Measurements from ENCODE around the gene MMP17.

The MMP17 gene

GRCh38 chr12:131850856-131851559, 22.8 kb downstream of the MMP17 start:
- no peak for DNase-seq (ENCODE audit: low read depth in 2 of 2)

DNA sequence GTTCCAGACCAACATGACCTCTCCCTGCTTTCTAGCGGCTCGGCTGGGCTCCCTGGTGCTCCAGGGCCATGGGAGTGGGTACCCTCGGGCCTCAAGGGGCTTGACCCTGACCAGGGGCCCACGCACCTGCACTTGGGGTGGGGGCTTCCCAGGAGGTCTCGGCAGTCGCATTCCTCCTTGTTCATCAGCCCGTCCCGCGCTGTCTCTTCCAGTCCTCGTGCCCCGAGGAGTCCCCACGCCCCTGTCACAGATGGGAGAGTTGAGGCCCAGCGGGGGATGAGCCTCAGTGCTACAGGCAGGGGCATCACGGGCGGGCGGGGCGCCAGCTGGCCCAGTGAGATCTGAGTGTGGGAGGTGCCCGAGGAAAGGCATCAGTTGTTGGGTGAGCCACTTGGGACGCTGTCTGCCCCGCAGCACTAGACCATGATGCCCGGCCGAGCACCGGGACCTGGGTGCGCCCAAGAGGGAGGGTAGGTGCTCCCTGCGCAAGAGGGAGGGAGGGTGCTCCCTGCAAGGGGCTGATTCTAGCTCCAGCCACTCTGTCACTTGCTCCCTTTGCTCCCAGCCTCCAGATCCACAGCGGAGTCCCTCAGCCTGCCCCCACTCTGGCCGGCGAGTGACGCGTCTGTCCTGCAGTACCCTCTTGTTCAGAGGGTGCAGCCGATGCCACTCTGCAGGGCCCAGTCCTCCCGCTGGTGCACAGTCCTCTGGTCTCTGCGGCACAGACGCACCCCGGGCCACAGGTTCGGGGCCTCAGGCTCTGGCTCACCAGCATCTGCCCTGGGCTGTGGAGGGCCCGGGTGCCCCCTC, 23.8 kb downstream of the MMP17 start:
- DNase-seq (ENCODE audit: low read depth in 2 of 2) = no peak

DNA sequence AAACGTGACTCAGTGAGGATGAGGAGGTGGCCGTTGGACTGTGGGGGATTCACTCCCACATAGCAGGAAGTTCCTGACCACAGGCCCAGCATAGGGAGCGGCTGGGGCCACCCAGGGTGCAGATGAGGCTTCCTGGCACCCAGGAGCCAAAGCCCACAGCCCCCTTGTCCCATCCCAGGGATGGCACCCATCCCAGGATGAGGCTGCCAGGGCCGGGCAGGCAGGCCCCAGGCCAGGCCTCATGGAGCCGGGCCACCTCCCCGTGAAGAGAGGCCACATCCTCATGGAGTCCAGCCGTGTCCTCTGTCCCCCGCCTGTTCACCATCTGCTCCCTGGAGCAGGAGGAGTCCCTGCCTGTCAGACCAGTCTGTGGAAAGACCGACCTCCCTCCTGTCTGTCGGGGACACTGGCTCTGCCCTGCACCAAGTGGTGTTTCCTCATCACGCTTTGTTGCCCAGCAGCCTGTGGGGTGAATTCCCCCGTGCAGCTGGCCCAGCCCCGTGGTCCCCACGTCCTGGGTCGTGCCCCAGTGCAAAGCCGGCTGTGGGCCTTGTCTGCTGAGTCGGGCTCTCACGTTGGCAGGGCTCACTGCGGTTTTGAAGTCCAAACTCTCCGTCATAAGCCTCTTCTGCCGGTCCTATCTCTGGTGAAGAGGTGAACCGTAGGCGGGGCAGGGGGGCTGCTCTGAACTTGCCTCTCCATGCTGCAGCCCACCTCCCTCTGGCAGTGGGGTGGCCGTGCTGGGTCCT, 24.5 kb downstream of the MMP17 start:
- no peak for DNase-seq (ENCODE audit: low read depth in 2 of 2)

DNA sequence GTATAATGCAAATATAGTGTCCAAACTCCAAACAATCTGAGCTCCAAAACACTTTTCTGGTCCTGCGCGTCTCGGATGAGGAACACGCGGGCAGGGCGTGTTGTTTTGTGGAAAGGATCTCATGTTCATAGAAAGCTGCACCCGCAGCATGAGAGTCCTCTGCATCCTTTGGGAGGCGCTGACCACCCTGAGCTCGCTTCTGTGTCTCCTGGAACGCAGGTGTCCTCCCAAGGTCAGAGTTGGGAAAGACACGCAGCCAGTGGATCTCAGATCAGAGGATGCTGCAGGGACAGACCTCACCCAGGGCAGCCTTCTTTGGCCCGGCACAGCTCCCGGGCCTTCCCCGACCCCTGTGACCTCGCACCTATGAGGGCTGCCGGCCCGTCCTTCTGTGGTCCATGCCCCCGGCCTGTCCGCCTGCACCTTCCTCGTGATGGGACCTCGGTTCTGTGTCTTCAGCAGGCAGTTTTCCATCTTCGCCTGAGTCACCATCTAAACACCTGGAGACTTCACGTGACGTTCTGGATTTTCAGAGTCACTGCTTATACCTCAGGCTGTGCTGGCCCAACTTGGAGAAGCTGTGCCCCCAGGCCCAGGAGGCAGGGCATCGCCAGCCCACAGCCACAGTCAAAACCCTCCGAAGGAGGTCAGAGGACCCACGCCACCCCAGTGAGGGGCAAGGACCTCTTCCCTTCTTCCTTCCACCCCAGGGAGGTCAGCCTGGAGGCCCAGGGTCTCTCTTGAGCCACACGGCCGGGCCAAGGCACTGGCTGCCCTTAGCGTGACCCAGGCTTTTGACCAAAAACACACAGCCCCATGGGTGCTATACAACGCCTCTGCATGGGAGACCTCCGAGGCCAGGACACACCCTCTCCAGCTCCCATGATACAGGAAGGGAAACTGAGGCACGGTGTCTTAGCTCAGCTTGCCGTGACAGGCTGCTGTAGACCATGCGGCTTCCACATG, 25.9 kb downstream of the MMP17 start:
- DNase-seq (ENCODE audit: low read depth in 2 of 2) = no peak

DNA sequence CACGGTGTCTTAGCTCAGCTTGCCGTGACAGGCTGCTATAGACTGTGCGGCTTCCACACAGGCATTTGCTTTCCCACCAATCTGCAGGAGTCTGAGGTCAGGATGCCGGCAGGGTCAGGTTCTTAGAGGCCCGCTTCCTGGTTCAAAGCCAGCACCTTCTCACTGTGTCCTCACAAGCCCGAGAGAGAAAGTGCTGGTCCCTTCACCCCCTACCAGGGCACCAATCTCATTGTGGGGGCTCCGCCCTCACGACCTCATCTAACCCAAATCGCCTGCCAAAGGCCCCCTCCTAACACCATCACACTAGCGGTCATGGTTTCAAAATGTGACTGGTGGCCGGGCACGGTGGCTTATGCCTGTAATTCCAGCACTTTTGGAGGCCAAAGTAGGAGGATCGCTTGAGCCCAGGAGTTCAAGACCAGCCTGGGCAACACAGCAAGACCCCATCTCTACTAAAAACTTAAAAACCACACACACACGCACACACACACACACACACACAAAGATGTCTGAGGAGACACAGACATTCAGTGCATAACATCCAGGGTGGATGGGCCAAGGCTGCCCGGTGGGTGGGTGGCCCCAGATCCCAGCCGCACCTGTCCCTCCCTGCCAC, 26.8 kb downstream of the MMP17 start:
- no peak for DNase-seq (ENCODE audit: low read depth in 2 of 2)

DNA sequence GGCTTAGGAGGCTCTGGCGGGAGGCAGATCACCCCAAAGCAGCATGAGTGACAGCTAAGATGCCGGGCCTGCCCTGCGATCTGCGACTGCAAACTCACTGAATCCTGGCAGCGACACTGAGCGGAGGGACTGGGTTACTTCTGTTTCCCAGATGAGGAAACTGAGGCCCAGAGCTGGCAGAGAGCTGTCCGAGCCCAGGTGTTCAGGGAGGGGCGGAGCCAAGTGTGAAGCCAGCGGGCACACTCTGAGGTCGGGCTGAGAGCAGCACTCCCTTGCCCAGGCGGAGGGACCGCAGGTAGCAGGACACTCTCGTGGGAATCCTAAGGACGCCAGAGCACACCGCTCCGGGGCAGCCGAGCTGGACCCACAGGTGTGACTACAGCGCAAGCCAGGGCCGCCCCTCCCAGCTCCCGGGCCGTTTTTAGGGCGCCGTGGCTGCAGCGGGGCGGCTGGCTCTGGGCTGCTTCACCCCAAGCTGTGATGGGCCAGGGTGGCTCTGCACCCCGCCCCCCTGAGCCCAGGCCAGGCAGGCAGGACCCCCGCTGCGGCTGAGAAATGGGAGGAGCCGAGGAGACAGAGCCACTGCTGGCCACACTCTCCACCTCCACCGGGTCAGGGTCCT, 27.4 kb downstream of the MMP17 start:
- DNase-seq (ENCODE audit: low read depth in 2 of 2) = no peak

DNA sequence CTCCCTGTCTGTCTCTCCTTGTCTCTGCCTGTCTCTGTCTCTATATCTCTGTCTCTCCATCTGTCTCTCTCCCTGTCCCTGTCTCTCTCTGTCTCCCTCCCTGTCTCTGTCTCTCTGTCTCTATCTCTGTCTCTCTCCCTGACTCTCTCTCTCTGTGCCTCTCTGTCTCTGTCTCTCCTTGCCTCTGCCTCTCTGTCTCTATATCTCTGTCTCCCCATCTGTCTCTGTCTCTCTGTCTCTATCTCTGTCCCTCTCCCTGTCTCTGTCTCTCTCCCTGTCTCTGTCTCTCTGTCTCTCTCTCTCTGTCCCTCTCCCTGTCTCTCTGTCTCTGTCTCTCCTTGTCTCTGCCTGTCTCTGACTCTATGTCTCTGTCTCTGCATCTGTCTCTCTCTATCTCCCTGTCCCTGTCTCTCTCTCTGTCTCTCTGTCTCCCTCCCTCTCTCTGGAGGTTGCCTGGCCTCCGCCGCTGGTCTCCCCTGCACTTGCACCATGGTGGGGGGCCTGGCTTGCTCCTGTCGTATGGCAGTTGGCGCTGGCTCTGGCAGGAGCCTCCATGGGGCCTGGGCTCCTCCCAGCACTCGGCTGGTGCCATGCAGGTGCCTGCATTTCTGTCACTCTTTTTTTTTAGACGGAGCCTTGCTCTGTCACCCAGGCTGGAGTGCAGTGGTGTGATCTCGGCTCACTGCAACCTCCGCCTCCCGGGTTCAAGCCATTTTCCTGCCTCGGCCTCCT, 28.3 kb downstream of the MMP17 start:
- no peak for DNase-seq (ENCODE audit: low read depth in 2 of 2)

DNA sequence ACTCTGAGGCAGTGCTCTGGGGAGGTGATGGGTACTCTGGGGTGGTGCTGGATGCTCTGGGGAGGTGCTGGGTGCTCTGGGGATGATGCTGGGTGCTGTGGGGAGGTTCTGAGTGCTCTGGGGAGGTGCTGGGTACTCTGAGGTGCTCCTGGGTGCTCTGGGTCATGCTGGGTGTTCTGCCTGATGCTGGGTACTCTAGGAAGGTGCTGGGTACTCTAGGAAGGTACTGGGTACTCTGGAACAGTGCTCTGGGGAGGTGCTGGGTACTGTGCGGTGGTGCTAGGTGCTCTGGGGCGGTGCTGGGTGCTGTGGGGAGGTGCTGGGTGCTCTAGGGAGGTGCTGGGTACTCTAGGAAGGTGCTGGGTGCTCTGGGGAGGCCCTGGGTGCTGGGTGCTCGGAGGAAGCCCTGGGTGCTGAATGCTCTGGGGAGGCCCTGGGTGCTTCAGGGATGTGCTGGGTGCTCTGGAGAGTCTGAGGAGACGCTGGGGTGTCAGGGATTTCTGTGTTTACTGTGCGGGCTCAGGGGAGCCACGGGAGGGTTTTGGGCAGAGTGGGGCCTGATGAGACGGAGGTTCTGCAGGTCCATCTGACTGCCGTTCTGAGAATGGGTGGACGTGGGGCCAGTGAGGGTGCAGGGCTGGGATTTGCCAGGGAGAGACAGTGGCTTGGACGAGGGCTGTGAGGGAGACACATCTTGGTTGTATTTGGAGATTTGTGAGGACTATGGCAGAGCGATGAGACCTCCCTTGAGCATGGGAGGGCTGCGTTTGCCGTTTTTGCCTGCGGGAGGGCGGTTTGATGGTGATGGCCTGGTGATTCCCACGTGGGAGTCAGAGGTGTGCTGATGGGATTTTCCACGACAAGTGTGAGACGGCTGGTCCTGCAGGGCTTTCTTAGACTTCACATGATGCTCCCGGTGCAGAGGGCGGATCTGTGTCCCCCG, 30.0 kb downstream of the MMP17 start:
- DNase-seq (ENCODE audit: low read depth in 2 of 2) = no peak

DNA sequence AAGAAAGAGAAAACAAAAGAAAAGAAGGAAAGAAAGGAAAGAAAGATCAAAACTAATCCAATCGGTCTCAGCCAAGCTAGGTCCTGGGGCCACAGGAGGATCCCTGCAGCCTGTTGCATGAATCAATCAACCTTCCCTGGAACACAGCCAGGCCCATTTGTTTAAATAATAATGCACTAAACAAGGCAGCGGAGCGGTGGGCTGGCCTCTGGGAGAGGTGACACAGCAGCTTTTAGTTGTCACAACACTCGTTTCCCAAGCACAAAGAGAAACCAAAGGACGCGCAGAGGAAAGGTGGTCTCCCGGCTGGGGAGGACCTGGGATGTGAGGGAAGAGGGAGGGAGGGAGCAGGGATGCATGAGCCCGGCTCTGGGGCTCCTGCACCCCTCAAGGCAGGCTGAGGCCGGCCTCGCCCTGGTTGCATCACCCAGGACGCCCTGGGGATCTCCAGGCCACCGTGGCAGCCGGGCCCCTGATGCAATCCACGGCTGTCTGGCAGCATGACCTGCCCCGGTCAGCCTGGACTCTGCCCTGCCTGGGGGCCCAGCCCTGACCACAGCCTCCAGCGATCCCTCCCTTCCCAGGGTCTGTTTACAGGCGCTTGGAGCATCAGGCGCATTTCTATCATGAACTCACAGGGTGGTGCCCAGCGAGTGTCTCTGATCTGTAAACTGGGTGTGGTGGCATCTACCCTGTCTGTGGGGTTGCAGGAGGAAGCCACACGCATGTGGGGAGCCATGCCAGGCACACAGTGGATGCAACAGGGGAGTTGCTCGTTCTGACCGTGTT, 32.5 kb downstream of the MMP17 start:
- DNase-seq (ENCODE audit: low read depth in 2 of 2) = no peak

DNA sequence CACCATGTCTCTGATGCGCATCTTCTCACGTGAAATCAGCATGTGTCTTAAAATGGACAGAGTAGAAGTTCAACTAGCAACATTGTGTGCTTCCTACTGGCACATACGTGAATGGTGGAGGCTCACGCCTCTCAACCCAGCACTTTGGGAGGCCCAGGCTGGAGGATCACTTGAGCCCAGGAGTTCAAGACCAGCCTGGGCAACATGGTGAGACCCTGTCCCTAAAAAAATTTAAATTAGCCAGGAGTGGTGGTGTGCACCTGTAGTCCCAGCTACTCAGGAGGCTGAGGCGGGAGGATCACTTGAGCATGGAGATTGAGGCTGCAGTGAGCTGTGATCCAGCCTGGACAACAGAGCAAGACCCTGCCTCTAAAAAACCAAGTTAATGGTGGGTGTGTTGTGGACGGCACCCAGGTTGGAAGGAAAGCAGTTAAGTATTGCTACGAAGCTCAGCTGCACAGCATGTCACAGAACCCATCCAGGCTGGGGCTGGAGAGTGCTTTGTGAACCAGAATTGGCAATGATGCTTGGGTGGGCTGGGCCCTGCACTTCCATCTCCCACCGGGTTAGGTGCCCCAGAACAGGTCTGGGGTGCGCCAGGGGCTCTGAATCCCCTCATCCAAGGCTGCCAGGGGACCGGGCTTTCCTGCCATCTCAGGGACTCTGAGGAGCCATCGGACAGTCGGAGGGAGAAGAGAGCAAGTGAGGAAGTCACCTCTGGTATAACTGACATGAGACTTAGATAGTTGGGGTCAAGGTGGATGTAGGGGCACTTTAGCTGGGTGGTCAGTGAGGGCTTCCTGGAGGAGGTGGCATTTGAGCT, 33.3 kb downstream of the MMP17 start:
- DNase-seq (ENCODE audit: low read depth in 2 of 2) = no peak

GRCh38 chr12:131862084-131862441, 33.9 kb downstream of the MMP17 start:
- no peak for DNase-seq (ENCODE audit: low read depth in 2 of 2)

DNA sequence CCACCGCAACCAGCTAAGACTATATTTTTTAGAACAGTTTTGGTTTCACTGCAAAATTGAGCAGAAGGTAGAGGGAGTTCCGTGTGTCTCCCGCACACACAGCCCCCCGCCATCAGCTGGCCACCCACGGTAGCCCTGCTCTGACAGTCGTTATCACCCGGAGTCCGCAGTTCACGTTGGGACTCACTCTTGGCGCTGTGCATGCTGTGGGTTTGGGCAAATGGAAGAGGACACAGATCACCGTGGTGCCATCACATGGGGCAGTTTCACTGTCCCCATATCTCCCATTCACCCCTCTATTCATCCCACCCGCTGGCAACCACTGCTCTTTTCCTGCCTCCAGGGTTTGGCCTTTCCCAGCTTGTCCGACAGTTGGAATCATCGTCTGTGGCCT, 34.4 kb downstream of the MMP17 start:
- no peak for DNase-seq (ENCODE audit: low read depth in 2 of 2)

DNA sequence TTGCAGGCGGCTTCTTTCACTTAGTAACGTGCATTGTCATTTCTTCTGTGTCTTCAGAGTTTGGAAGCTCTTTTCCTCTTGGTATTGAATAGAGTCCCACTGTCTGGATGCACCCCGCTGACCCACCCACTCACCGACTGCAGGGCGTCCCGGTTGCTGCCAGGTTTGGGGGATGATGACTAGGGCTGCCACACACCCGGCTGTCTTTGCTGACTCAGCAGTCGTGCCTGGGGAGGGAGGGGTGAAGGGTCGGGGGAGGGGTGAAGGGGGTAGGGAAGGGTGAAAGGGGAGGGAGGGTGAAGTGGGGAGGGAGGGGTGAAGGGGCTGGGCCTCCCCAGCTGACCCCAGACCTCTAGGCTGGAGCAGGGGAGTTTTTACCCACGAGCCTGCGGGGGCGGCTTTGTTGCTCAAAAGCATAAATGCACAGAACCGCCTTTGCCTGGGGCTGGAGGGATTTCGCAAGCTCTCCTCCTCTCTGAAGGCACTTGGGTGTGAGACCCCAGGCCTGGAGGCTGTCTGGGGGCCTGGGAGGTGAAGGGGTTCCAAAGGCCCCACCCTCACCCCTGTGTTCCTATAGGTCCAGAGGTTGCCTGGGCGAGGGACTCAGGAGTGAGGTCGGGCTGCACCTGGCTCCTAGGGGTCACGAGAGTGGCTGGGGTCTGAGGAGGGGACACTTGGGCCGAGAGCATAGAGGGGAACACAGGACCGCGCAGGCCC, 35.0 kb downstream of the MMP17 start:
- no peak for DNase-seq (ENCODE audit: low read depth in 2 of 2)

DNA sequence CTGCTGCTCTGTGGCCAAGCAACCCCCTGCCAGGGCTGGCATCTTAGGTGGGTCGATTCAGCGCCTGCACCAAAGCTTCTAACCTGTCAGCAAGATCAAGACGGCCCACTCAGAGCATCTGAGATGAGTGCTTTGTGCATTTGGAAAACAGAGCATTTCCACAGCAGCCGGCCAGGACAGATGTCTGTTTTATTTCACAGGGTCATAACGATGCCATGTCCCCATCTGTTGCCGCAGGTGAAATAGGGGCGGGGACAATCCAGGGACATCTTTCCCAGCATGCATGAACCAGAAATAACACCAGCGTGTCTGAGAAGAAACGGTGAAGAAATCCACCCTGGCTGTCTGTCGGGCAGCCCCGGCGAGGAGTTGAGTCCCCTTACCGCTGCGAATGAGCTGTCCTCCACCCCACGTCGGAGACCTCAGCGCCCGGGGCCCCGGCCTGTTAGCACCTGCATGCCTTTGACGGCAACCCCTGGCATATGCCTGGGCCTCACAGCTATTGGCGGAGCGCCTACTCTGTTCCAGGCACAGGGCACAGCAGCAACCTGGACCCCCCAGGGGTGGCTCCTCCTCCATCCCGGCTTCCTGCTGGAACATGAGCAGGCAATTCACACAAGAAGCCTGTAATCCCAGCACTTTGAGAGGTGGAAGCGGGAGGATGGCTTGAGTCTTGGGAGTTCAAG, 35.7 kb downstream of the MMP17 start:
- DNase-seq (ENCODE audit: low read depth in 2 of 2) = no peak

GRCh38 chr12:131864469-131864868, 36.3 kb downstream of the MMP17 start:
- no peak for DNase-seq (ENCODE audit: low read depth in 2 of 2)
